T-helper 2 cell (primary cell): Measurements from ENCODE around the gene ZNF236.

Experiments
- DNase-seq, 5 experiments: peaks; one replicate each; pipeline versions ENCODE4 v3.0.0 to v3.0.0-alpha.2; 2012 to 2022

The ZNF236 gene

DNA sequence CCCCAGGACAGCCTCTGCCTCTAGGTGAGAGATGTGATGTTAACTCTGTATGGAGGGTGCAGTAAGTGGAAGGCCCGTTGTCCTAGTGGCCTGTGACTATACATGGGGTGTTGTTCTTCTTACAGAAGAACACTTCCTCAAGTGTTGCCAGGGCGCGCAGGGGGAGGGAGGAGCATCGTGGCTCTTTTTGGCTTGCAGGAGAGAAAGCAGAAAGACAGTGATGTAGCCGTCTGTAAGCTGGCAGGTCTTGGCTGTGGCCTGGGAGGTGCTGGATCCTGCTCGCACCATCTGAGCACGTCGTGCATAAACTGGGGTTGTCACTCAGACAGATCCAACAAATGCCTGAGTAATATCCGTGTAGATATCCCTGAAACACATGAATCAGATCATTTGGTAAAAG is 44.3 kb downstream of the ZNF236 start:
- DNase-seq: no peak

DNA sequence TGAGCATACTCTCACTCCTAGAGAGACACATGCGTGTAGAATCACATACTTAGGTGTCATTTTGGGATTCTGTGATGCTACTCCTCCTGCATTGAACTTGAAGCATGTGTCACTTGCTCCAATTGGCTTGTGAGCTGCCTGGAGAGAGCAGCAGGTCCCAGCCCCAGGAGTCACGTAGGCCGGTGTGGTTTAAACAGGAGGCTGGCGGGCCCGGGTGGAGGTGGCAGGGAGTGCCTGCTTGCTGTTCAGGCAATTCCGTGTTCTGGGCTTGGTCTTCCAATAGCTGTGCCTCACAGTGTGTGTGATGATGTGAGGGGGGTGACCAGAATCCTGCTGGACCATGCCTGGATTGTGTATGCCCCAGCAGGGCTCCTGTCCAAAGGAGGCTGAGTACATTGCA is 51.0 kb downstream of the ZNF236 start:
- no peak for DNase-seq

- no peak for DNase-seq
Measured at GRCh38 chr18:76873713-76874112, 51.4 kb downstream of the ZNF236 start.

DNA sequence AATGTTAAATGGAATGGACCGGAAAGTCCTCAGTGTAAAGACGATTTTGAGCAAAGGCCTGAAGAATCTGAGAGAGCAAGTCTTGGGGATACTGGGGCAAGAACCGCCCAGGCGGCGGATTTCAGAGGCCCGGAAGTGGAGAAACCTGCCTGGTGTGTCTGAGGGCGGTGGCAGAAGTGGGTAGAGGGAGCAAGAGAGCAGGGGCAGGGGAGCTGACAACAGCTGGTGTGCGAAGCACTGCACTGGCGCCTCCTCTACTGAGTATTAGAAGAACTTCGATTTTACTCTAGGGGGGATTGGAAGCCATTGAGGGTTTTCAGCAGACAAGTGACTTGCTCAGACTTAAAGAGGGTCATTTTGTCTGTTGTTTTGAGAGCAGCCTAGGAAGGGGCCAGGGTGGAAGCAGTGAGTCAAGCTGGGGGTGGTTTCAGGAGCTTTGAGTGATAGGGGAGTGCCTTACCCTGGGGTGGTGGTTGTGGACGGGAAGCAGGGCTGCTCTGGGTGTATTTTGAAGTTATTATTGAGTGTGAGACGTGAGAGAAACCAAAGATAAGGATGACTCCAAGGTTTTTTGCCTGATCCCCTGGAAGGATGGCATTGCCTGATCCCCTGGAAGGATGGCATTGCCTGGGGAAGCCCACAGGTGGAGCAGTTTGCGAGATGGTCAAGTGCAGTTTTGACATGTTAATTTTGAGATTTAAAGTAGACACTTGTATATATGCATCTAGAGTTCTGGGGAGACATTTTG is 52.5 kb downstream of the ZNF236 start:
- DNase-seq: peak in 1 of 5 experiments; percentile 58

DNA sequence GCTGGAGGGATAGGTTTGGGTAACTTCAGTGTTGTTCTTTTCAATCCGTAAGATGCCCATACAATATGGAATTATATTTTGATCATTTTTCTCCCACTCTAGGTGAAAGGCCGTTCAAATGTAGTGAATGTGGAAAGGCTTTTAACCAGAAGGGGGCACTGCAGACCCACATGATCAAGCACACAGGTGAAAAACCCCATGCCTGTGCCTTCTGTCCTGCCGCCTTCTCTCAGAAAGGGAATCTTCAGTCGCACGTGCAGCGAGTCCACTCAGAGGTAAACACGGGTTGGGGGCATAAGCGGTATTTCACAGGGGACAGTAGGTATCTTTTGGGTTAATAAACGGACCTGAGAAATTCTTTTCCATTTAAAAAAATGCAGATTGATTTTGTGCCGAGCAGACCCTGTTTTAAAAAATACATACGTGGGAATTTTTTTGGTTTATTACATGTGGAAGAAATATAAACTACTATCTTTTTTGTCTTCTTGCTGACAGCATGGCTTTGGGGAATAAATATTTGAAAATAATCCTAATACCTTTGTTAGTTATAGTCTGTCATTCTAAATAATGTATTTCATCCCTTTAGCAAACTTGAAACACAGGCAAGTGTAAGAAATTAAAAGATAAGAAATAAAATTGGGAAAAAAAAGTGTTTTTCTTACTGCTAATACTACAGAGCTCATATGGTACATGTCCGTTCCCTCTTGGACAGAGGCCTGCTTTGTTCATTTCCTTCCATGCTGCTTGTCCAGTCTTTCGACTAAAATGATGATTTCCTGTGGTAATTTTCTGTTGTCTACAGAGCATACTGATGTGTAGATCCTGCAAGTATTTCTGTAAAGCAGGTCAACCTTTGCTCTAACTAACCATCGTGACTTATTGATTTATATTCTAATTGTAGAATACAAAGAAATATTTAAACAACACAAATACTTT is 53.3 kb downstream of the ZNF236 start:
- peak in 1 of 5 experiments; percentile 58 for DNase-seq

DNA sequence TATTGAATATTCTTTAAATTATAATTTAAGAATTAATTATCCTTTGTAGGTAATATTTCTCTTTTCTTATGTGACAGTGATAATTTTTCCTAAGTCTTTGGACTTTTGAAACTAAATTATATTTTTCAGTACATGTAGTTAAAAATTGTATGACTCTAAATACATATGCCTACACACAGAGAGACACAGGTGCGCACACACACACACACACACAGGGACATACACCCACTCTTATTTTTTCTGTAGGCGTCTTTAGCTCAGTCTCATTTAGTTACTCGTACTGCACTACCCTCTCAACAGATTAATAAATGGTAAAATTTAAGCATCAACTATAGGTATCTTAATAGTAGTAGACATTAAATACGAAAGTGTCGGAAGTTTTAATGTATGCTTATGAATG is 56.1 kb downstream of the ZNF236 start:
- no peak for DNase-seq

- no peak for DNase-seq
Measured at GRCh38 chr18:76880026-76880425, 57.7 kb downstream of the ZNF236 start.

DNA sequence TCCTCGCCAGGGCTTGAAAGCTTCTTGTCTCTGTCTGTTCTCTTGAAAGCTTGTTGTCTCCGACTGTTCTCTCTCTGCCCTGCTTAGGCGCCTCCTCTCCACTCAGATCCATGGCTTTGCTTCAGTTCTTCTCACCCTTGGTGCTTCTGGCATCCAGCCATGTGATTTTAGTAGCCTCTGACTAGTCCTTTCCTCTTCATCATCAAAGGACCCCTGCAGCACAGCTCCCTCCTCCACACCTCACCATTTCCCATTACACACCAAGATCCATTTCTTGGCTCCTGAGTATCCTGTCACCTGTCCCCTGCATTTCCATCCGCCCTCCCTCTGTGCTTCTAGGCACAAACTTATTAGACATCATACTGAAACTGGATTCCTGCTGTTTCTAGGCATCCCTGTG is 59.4 kb downstream of the ZNF236 start:
- DNase-seq: no peak

GRCh38 chr18:76882146-76882545 is 59.8 kb downstream of the ZNF236 start:
- DNase-seq: no peak

GRCh38 chr18:76885001-76885400 is 62.6 kb downstream of the ZNF236 start:
- DNase-seq: no peak

GRCh38 chr18:76886112-76886511 is 63.8 kb downstream of the ZNF236 start:
- no peak for DNase-seq

- DNase-seq: no peak
Measured at GRCh38 chr18:76889091-76889699, 66.8 kb downstream of the ZNF236 start.

DNA sequence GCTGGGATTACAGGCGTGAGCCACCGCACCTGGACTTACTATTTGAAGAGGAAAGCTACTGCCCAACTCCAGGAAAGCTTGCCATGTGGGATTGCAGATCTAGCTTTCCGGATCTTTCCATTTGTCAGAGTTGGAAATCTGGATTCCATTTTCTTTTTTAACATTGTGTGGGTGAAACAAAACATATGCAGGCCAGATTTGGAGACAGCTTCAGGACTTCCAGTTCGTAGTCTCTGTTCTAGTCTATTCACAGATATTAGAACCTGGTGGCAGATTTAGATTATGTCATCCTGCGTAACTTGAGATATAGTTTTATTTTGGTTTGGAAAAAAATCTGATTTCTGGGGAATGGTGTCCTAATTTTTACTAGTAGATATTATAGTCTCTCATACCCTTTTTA is 70.5 kb downstream of the ZNF236 start:
- DNase-seq: no peak

GRCh38 chr18:76894566-76895346 is 72.4 kb downstream of the ZNF236 start:
- no peak for DNase-seq

GRCh38 chr18:76895498-76895897 is 73.1 kb downstream of the ZNF236 start:
- DNase-seq: no peak

DNA sequence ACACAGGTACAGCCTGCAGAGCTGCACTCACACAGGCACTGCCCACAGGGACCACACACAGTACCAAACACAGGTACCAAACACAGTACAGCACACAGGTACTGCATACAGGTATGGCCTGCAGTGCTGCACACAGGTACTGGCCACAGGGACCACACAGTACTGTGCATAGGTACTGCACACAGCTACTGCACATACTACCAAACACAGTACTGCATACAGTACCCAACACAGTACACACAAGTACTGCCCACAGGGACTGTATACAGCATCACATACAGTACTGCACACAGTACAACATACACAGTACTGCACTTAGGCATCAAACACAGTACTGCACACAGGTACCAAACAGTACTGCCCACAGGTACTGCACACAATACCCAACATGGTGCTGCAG is 74.3 kb downstream of the ZNF236 start:
- no peak for DNase-seq

DNA sequence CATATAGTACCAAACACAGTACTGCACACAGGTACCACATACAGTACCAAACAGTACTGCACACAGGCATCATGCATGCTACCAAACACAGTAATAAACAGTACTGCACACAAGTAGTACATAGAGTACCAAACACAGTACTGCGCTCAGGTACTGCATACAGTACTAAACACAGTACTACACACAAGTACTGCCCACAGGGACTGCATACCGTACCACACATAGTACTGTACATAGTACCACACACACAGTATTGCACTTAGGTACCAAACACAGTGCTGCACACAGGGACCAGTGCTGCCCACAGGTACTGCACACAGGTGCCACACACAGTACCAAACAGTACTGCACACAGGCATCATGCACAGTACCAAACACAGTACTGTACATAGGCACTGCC is 74.9 kb downstream of the ZNF236 start:
- no peak for DNase-seq

DNA sequence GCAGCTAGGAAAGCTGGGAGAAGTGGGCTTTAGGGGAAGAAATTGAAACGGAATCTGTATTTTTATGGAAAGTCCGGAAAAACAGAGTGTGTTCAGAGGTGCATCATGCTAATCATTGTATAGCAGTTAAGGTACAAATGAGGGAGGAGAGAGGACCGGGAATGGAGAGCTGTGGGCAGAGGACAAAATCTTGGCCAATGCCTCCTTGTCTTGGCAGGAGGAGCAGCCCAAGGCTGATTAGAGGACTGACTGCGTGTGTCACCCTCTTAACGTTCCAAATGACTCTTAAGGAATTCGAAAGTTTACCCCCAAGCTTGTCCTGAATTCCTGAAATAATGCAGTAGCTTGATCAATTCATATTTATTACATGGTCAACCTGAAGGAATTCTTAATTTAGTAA is 81.0 kb downstream of the ZNF236 start:
- no peak for DNase-seq

GRCh38 chr18:76905821-76906220 is 83.5 kb downstream of the ZNF236 start:
- DNase-seq: no peak

GRCh38 chr18:76908277-76908676 is 85.9 kb downstream of the ZNF236 start:
- no peak for DNase-seq

DNA sequence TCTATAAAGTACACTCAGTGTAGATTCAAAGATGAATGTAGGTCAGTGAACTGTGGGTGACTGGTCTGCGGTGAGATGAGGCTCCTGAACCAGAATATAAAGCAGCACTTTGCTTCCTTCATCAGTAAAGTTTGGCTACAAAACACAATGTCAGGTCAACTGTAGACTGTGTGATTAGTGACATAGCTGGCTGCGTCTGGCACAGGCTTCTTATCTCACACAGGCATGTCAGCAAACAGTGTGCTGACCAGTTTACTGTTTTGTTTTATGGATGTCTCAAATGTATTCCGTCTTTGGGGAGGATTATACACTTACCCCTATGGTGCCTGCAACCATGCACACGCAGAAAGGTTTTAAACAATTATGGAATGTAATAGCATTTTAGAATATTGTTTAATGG is 87.1 kb downstream of the ZNF236 start:
- DNase-seq: no peak

DNA sequence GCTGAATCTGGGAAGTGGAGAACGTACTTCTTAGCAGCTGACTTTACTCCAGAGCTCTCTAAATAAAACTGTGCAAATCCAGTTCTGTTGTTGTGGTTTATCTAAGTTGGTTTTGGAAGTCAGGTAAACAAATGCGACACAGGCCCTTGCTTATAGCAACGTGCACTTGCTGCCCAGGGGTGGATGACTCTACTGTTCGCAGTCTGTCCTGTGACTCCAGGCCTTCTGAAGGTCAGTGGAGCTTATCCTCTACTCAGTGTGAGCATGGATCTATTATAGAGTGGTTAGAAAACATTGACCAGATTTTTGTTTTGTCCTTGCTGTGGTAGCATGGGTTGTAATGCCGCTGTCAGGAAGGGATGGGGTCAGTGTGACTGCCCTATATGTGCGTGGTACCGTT is 89.1 kb downstream of the ZNF236 start:
- DNase-seq: no peak

DNA sequence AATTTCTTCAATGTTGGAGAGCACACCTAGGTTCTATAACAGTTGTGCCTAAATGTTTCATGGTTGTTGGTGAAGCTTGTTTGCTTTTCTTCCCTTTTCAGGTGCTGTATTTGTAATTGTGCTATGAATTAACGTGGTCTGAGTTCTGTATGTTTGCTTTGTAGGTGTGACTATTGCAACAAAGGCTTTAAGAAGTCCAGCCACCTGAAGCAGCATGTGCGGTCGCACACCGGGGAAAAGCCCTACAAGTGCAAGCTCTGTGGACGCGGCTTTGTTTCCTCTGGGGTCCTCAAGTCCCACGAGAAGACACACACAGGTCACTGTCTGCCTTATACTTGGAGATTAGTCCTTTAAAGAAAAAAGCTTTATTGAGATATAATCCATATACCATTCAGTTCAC is 91.2 kb downstream of the ZNF236 start:
- DNase-seq: no peak
